ENCODE measurements around the gene UBE2G1. TPM values are rescaled to one million over a fixed set of nuclear protein-coding genes. Genes with fewer than 3 reads are reported as not detected.
A peak's percentile ranks its signal among the peaks of the same experiment; 100 is the strongest.

Gene UBE2G1
- total RNA-seq, 1 donor from 2014 or later: 66.6 TPM

GRCh38 chr17:4293572-4293971, 72.9 kb downstream of the UBE2G1 start:
- ChIA-PET POLR2A (no interaction called here), CTCF (no interaction called here)
- Mint-ChIP-seq H3K4me3 (no peak overlapping the region), H3K36me3 (ENCODE audit: low read depth) (peaks cover 58% of the 10 kb centered on the region), H3K27ac (no peak overlapping the region), H3K4me1 (peaks cover 33% of the 10 kb centered on the region), H3K27me3 (no peaks in the 10 kb centered on the region), H3K9me3 (no peaks in the 10 kb centered on the region)
- ATAC-seq (ENCODE audit: low read depth) (peak; percentile 72), DNase-seq (no peak)
- TF ChIP-seq CTCF (IDR thresholded peaks at IDR 0.05): no peak
- intact Hi-C loops (cut with micrococcal nuclease): loop anchor here (1.0 kb wide), 1 partner anchor 120 kb away; no protein-coding TSS in a partner anchor

- H3K4me3 Mint-ChIP-seq: no peak overlapping the region
- peaks cover 59% of the 10 kb centered on the region for H3K36me3 Mint-ChIP-seq (ENCODE audit: low read depth)
- DNase-seq (no peak), ATAC-seq (ENCODE audit: low read depth) (no peak)
- intact Hi-C loops (cut with micrococcal nuclease): no loop called here
- no peak for TF ChIP-seq CTCF (IDR thresholded peaks at IDR 0.05)
- no peaks in the 10 kb centered on the region for H3K9me3 Mint-ChIP-seq
- H3K27ac Mint-ChIP-seq: no peak overlapping the region
- POLR2A ChIA-PET: no interaction called here
- CTCF ChIA-PET: no interaction called here
- H3K27me3 Mint-ChIP-seq: no peaks in the 10 kb centered on the region
- H3K4me1 Mint-ChIP-seq: peaks cover 6% of the 10 kb centered on the region
Measured at GRCh38 chr17:4287710-4288109, 78.8 kb downstream of the UBE2G1 start.

DNA sequence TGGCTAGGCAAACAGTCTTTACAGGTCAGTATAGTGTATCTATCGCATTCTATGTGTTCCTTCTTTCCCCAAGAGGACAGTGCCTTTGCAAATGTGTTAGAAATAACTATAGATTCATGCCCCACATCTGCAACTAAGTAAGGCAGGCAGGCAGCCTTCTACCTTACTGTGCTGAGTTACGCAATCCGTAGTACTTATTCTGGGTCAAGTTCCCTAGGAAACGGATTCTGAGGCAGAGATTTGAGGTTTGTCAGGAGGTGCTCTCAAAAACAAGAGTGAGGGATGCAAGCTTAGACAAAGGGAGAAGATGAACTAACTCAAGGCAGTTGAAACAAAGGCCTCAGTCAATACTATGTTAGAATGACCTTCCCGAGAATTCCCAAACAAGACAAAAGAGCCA, 90.0 kb downstream of the UBE2G1 start:
- no peak overlapping the region for H3K27ac Mint-ChIP-seq
- CTCF ChIA-PET: no interaction called here
- H3K4me1 Mint-ChIP-seq: no peaks in the 10 kb centered on the region
- intact Hi-C loops (cut with micrococcal nuclease): no loop called here
- H3K27me3 Mint-ChIP-seq: no peaks in the 10 kb centered on the region
- no peaks in the 10 kb centered on the region for H3K9me3 Mint-ChIP-seq
- ATAC-seq (ENCODE audit: low read depth): no peak
- DNase-seq: no peak
- H3K4me3 Mint-ChIP-seq: no peak overlapping the region
- POLR2A ChIA-PET: no interaction called here
- TF ChIP-seq CTCF (IDR thresholded peaks at IDR 0.05): no peak
- H3K36me3 Mint-ChIP-seq (ENCODE audit: low read depth): peaks cover 57% of the 10 kb centered on the region

DNA sequence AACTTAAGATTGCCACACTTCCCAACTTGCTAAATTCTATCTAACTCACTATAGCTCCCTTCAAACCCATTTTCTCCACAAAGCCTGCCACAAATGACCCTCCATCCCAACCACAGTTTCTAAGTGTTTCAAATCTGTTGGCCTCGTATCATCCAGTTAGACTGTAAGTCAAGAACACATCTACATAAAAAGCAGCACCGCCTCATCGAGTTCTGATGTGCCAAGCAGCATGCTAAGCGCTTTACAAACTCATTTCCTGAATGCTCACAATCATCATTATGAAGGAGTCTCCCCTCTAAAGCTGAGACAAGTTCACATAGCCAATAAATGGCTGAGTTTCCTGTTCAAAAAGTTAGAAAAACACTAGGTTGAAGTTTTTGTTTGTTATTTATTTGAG, 93.5 kb downstream of the UBE2G1 start:
- ChIA-PET POLR2A (interaction anchor here (0.6 kb wide), 1 partner anchor 21 kb away, joined by 6 read pairs; no protein-coding TSS in a partner anchor), CTCF (interaction anchor here (0.6 to 0.7 kb wide), 2 partner anchors 14 to 88 kb away, joined by 3 to 4 read pairs; no protein-coding TSS in a partner anchor)
- peaks cover 59% of the 10 kb centered on the region for H3K36me3 Mint-ChIP-seq (ENCODE audit: low read depth)
- TF ChIP-seq CTCF (IDR thresholded peaks at IDR 0.05): no peak
- H3K4me1 Mint-ChIP-seq: no peaks in the 10 kb centered on the region
- no peak overlapping the region for H3K4me3 Mint-ChIP-seq
- H3K27me3 Mint-ChIP-seq: no peaks in the 10 kb centered on the region
- ATAC-seq (ENCODE audit: low read depth) (no peak), DNase-seq (no peak)
- H3K9me3 Mint-ChIP-seq: no peaks in the 10 kb centered on the region
- no peak overlapping the region for H3K27ac Mint-ChIP-seq
- intact Hi-C loops (cut with micrococcal nuclease): no loop called here

DNA sequence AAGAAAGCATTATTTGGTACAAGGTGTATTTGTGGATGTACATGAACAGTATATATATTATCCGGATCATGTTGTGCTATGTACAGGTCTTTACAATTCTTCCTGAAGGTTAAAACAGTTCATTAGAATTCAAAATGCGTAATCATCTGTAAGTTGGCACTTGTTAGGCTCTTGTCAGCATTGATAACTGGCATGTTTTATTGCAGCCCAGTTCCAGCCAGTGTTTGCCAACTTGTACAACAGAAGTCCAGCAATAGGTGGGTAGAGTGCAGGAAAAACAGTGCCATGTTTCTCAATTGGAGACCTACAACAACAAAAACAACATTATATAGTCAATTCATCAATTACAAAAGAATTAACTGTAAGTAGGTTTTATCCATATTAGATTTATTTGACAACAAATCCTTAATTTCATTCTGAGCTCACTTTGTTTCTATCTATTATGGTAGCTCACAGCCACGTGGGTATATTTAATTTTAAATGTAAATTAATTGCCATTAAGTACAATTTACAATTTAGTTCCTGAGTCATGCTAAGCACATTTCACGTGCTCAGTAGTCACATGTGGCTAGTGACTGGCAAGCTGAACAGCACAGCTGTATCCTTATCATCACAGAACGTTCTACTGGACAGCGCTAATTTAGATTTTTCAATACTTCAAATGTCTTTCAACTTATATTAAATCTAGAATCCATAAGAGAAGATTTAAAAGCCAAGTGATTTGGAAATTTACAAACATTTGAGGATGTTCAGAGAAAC, 94.1 kb downstream of the UBE2G1 start:
- Mint-ChIP-seq H3K9me3 (no peaks in the 10 kb centered on the region), H3K4me1 (no peaks in the 10 kb centered on the region), H3K27me3 (no peaks in the 10 kb centered on the region), H3K27ac (no peak overlapping the region), H3K36me3 (ENCODE audit: low read depth) (peaks cover 54% of the 10 kb centered on the region), H3K4me3 (no peak overlapping the region)
- ATAC-seq (ENCODE audit: low read depth) (no peak), DNase-seq (no peak)
- ChIA-PET POLR2A (no interaction called here), CTCF (interaction anchor here (0.6 to 0.7 kb wide), 2 partner anchors 14 to 89 kb away, joined by 3 to 4 read pairs; no protein-coding TSS in a partner anchor)
- no peak for TF ChIP-seq CTCF (IDR thresholded peaks at IDR 0.05)
- intact Hi-C loops (cut with micrococcal nuclease): no loop called here

Measured in activated B cell treated with CpG ODN at 0.5 μM for 24 hours (primary cell).